ENCODE results near the gene HS3ST4. TPM values are rescaled to one million over a fixed set of nuclear protein-coding genes. Genes with fewer than 3 reads are reported as not detected.

HS3ST4 gene
- total RNA-seq, 1 donor: not detected

DNA sequence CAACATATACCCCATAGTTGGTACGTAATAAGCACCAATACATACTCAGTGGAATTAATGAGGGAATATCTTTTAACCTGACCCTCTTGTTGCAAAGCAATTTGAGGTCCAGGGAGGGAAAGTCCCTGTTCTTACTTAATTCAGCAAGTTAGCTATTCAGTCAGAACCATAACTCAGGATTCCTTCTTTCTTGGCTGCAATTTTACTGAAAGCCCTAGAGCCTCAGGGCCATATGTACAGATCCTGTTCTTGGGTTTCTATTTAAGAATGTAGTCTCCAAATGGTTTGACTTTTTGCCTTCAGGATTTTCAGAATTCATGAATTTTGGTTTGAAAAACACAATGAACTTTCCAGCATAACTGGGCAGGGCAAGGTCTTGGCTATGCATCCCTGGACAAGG lies 436.5 kb downstream of the HS3ST4 start:
- Histone ChIP-seq H3K4me2 (ENCODE audit: insufficient read depth, low read length) (no peak overlapping the region), H3K79me2 (ENCODE audit: insufficient read depth, low read length) (no peaks in the 10 kb centered on the region), H3K27ac (ENCODE audit: low read depth, low read length) (no peak overlapping the region), H2AFZ (ENCODE audit: low read length) (no peak overlapping the region), H3K4me3 (ENCODE audit: insufficient read depth, low read length) (no peak overlapping the region), H3K4me1 (ENCODE audit: insufficient read depth, low read length) (no peaks in the 10 kb centered on the region), H3K27me3 (ENCODE audit: insufficient read depth, low read length) (no peaks in the 10 kb centered on the region), H3K36me3 (ENCODE audit: insufficient read depth, low read length) (no peaks in the 10 kb centered on the region), H4K20me1 (ENCODE audit: insufficient read depth, low read length) (no peaks in the 10 kb centered on the region), H3K9me3 (ENCODE audit: low read depth, low read length) (no peaks in the 10 kb centered on the region)
- no peak for DNase-seq (ENCODE audit: insufficient read length, low spot score, missing footprints)
- TF ChIP-seq, protein P1, sequence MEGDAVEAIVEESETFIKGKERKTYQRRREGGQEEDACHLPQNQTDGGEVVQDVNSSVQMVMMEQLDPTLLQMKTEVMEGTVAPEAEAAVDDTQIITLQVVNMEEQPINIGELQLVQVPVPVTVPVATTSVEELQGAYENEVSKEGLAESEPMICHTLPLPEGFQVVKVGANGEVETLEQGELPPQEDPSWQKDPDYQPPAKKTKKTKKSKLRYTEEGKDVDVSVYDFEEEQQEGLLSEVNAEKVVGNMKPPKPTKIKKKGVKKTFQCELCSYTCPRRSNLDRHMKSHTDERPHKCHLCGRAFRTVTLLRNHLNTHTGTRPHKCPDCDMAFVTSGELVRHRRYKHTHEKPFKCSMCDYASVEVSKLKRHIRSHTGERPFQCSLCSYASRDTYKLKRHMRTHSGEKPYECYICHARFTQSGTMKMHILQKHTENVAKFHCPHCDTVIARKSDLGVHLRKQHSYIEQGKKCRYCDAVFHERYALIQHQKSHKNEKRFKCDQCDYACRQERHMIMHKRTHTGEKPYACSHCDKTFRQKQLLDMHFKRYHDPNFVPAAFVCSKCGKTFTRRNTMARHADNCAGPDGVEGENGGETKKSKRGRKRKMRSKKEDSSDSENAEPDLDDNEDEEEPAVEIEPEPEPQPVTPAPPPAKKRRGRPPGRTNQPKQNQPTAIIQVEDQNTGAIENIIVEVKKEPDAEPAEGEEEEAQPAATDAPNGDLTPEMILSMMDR (IDR thresholded peaks at IDR 0.05; ENCODE audit: extremely low read depth, low read depth, low read length): no peak

GRCh38 chr16:26129997-26130396 lies 438.2 kb downstream of the HS3ST4 start:
- Histone ChIP-seq H3K4me1 (ENCODE audit: insufficient read depth, low read length) (no peaks in the 10 kb centered on the region), H3K27ac (ENCODE audit: low read depth, low read length) (no peak overlapping the region), H3K9me3 (ENCODE audit: low read depth, low read length) (no peaks in the 10 kb centered on the region), H3K4me3 (ENCODE audit: insufficient read depth, low read length) (no peak overlapping the region), H4K20me1 (ENCODE audit: insufficient read depth, low read length) (no peaks in the 10 kb centered on the region), H2AFZ (ENCODE audit: low read length) (no peak overlapping the region), H3K79me2 (ENCODE audit: insufficient read depth, low read length) (no peaks in the 10 kb centered on the region), H3K36me3 (ENCODE audit: insufficient read depth, low read length) (no peaks in the 10 kb centered on the region), H3K27me3 (ENCODE audit: insufficient read depth, low read length) (no peaks in the 10 kb centered on the region), H3K4me2 (ENCODE audit: insufficient read depth, low read length) (no peak overlapping the region)
- TF ChIP-seq, protein P1 (IDR thresholded peaks at IDR 0.05; ENCODE audit: extremely low read depth, low read depth, low read length): no peak
- no peak for DNase-seq (ENCODE audit: insufficient read length, low spot score, missing footprints)

- no peaks in the 10 kb centered on the region for H3K9me3 ChIP-seq (ENCODE audit: low read depth, low read length)
- no peaks in the 10 kb centered on the region for H4K20me1 ChIP-seq (ENCODE audit: insufficient read depth, low read length)
- H2AFZ ChIP-seq (ENCODE audit: low read length): no peak overlapping the region
- H3K4me2 ChIP-seq (ENCODE audit: insufficient read depth, low read length): no peak overlapping the region
- H3K4me1 ChIP-seq (ENCODE audit: insufficient read depth, low read length): no peaks in the 10 kb centered on the region
- no peak overlapping the region for H3K27ac ChIP-seq (ENCODE audit: low read depth, low read length)
- H3K36me3 ChIP-seq (ENCODE audit: insufficient read depth, low read length): no peaks in the 10 kb centered on the region
- TF ChIP-seq, protein P1 (IDR thresholded peaks at IDR 0.05; ENCODE audit: extremely low read depth, low read depth, low read length): no peak
- no peak for DNase-seq (ENCODE audit: insufficient read length, low spot score, missing footprints)
- no peak overlapping the region for H3K4me3 ChIP-seq (ENCODE audit: insufficient read depth, low read length)
- no peaks in the 10 kb centered on the region for H3K79me2 ChIP-seq (ENCODE audit: insufficient read depth, low read length)
- no peaks in the 10 kb centered on the region for H3K27me3 ChIP-seq (ENCODE audit: insufficient read depth, low read length)
These were observed 441.8 kb downstream of the HS3ST4 start for GRCh38 chr16:26133416-26134093.

- DNase-seq (ENCODE audit: insufficient read length, low spot score, missing footprints): no peak
- H3K27ac ChIP-seq (ENCODE audit: low read depth, low read length): no peak overlapping the region
- TF ChIP-seq, protein P1 (IDR thresholded peaks at IDR 0.05; ENCODE audit: extremely low read depth, low read depth, low read length): no peak
- H3K36me3 ChIP-seq (ENCODE audit: insufficient read depth, low read length): no peaks in the 10 kb centered on the region
- H4K20me1 ChIP-seq (ENCODE audit: insufficient read depth, low read length): no peaks in the 10 kb centered on the region
- H3K4me3 ChIP-seq (ENCODE audit: insufficient read depth, low read length): no peak overlapping the region
- no peak overlapping the region for H3K4me2 ChIP-seq (ENCODE audit: insufficient read depth, low read length)
- no peak overlapping the region for H2AFZ ChIP-seq (ENCODE audit: low read length)
- H3K27me3 ChIP-seq (ENCODE audit: insufficient read depth, low read length): no peaks in the 10 kb centered on the region
- H3K9me3 ChIP-seq (ENCODE audit: low read depth, low read length): no peaks in the 10 kb centered on the region
- no peaks in the 10 kb centered on the region for H3K4me1 ChIP-seq (ENCODE audit: insufficient read depth, low read length)
- H3K79me2 ChIP-seq (ENCODE audit: insufficient read depth, low read length): no peaks in the 10 kb centered on the region
These were observed 442.8 kb downstream of the HS3ST4 start for GRCh38 chr16:26134588-26134987.

All from osteoblast (primary cell).